CD14-positive monocyte (primary cell): Measurements from ENCODE around the gene ABHD16B. TPM values are rescaled to one million over a fixed set of nuclear protein-coding genes. Genes with fewer than 3 reads are reported as not detected.

Experiments used
- DNase-seq, 3 donors: peaks; one replicate each; pipeline ENCODE4 v3.0.0-alpha.2; 2011 to 2022
- H2AFZ ChIP-seq: 2 replicates; pipeline ENCODE4 v1.6.0; 2012; ENCODE audit warnings: mild to moderate bottlenecking, low read depth, low read length, inconsistent platforms; ENCODE audit not compliant: insufficient read depth, poor library complexity, severe bottlenecking
- H3K27ac ChIP-seq, 2 donors: 1 replicate in 1 of 2; 2 replicates in 1 of 2; pipeline ENCODE4 v1.5.1; 2012 to 2013; ENCODE audit warnings: low read length in 2 of 2, control low read depth in 1 of 2, inconsistent platforms in 1 of 2, low read depth in 1 of 2, mild to moderate bottlenecking in 1 of 2
- H3K27me3 ChIP-seq, 2 donors: one replicate each; pipeline versions ENCODE4 v1.6.0 to v1.6.1; 2011 to 2013; ENCODE audit warnings: low read length in 2 of 2; ENCODE audit not compliant: control insufficient read depth in 2 of 2, insufficient read depth in 2 of 2
- H3K36me3 ChIP-seq, 2 donors: replicated peaks in 1 of 2; 1 replicate in 1 of 2; 2 replicates in 1 of 2; pipeline versions ENCODE4 v1.5.1 to v1.6.1; 2012 to 2013; ENCODE audit warnings: low read length in 2 of 2, control low read depth in 1 of 2, inconsistent platforms in 1 of 2, mild to moderate bottlenecking in 1 of 2; ENCODE audit not compliant: insufficient read depth in 2 of 2, control insufficient read depth in 1 of 2
- H3K4me1 ChIP-seq, 2 donors: 1 replicate in 1 of 2; 2 replicates in 1 of 2; pipeline versions ENCODE4 v1.5.1 to v1.6.1; 2012 to 2013; ENCODE audit warnings: low read length in 2 of 2, control low read depth in 1 of 2, inconsistent platforms in 1 of 2, mild to moderate bottlenecking in 1 of 2, moderate library complexity in 1 of 2; ENCODE audit not compliant: insufficient read depth in 2 of 2, control insufficient read depth in 1 of 2
- H3K4me2 ChIP-seq: replicated peaks from 2 replicates; pipeline ENCODE3; 2012; ENCODE audit warnings: low read length, moderate library complexity, mild to moderate bottlenecking; ENCODE audit not compliant: poor library complexity, severe bottlenecking; ENCODE audit errors: extremely low read depth
- H3K4me3 ChIP-seq, 3 experiments: fragments of 200-600 bp in 1 of 3; sonication (generic) in 1 of 3; replicated peaks in 1 of 3; 1 replicate in 2 of 3; 2 replicates in 1 of 3; pipeline ENCODE4 v1.5.1; 2011 to 2013; ENCODE audit warnings: low read length in 3 of 3, mild to moderate bottlenecking in 3 of 3, control low read depth in 2 of 3, low read depth in 2 of 3, inconsistent platforms in 1 of 3, moderate library complexity in 1 of 3
- H3K79me2 ChIP-seq: 2 replicates; pipeline ENCODE4 v1.6.0; 2012; ENCODE audit warnings: mild to moderate bottlenecking, control low read depth, inconsistent platforms, low read length, moderate library complexity; ENCODE audit not compliant: insufficient read depth
- H3K9ac ChIP-seq: 2 replicates; pipeline ENCODE4 v1.6.0; 2017; ENCODE audit warnings: low read length, mild to moderate bottlenecking; ENCODE audit not compliant: insufficient read depth, poor library complexity, severe bottlenecking
- H3K9me3 ChIP-seq, 2 donors: replicated peaks in 1 of 2; 1 replicate in 1 of 2; 2 replicates in 1 of 2; pipeline versions ENCODE4 v1.5.1 to v1.6.1; 2012 to 2013; ENCODE audit warnings: low read length in 2 of 2, control low read depth in 1 of 2; ENCODE audit not compliant: control insufficient read depth in 1 of 2, insufficient read depth in 1 of 2
- H4K20me1 ChIP-seq: 2 replicates; pipeline ENCODE4 v1.6.0; 2012; ENCODE audit warnings: mild to moderate bottlenecking, low read length, control low read depth, moderate library complexity; ENCODE audit not compliant: insufficient read depth
- H3K27ac Mint-ChIP-seq, 7 donors: one replicate each; pipeline ENCODE4 v1.8.0; 2020; ENCODE audit warnings: mild to moderate bottlenecking in 7 of 7, mixed read lengths in 7 of 7, moderate library complexity in 6 of 7, inconsistent platforms in 2 of 7
- H3K27me3 Mint-ChIP-seq, 3 donors: one replicate each; pipeline ENCODE4 v1.8.0; 2021 to 2022; ENCODE audit warnings: low read depth in 3 of 3, mild to moderate bottlenecking in 3 of 3, mixed read lengths in 3 of 3, moderate library complexity in 3 of 3, inconsistent platforms in 1 of 3
- H3K36me3 Mint-ChIP-seq, 2 donors: one replicate each; pipeline ENCODE4 v1.8.0; 2020; ENCODE audit warnings: mixed read lengths in 2 of 2, inconsistent platforms in 1 of 2, mild to moderate bottlenecking in 1 of 2
- H3K4me1 Mint-ChIP-seq: one replicate; pipeline ENCODE4 v1.8.0; 2020; ENCODE audit warnings: mild to moderate bottlenecking, mixed read lengths
- H3K4me3 Mint-ChIP-seq, 2 donors: one replicate each; pipeline ENCODE4 v1.8.0; 2020; ENCODE audit warnings: mild to moderate bottlenecking in 2 of 2, mixed read lengths in 2 of 2, moderate library complexity in 1 of 2
- H3K9me3 Mint-ChIP-seq, 7 donors: one replicate each; pipeline ENCODE4 v1.8.0; 2020 to 2022; ENCODE audit warnings: mixed read lengths in 7 of 7, mild to moderate bottlenecking in 6 of 7, moderate library complexity in 6 of 7, inconsistent platforms in 2 of 7
- WGBS: methylation state at CpG from one replicate; pipeline ENCODE4 v1.1.5; 2013; ENCODE audit warnings: missing lambda C conversion rate; ENCODE audit not compliant: insufficient coverage; 5-methylcytosine and 5-hydroxymethylcytosine counted together
- intact Hi-C, 2 donors: fragments of 100-400 bp; cut with micrococcal nuclease; formaldehyde crosslinking; loops; one replicate each; pipeline versions ENCODE4 v1.15.0 to v1.15.1; 2023
- polyA plus RNA-seq, 3 donors: library from polyadenylated mRNA; depleted of rRNA in 1 of 3; unstranded in 2 of 3; stranded (reverse) in 1 of 3; fragments of 300-500 nt in 2 of 3; fragments of >200 nt in 1 of 3; fragmentation: Illumina TruSeq in 2 of 3; gene quantifications; 1 replicate in 2 of 3; 2 replicates in 1 of 3; pipeline ENCODE4 v1.2.3, GENCODE V29; 2012 to 2021
- TF ChIP-seq, protein P1 (sequence below): fragments of 200-600 bp; IDR thresholded peaks from one replicate; pipeline ENCODE4 v1.8.0; 2022; ENCODE audit warnings: antibody characterized with exemption, mild to moderate bottlenecking

ABHD16B gene
- polyA plus RNA-seq, 3 donors: not detected

GRCh38 chr20:63876489-63877036 lies 15.3 kb downstream of the ABHD16B start:
- intact Hi-C loops: no loop called here
- Mint-ChIP-seq H3K4me1 (peaks cover 56% of the 10 kb centered on the region), H3K36me3 (peaks cover 62 to 88% of the 10 kb centered on the region in 2 donors), H3K27me3 (peaks cover 0 to 4% (median 1%) of the 10 kb centered on the region in 3 donors), H3K4me3 (no peak overlapping the region), H3K9me3 (peaks cover 0 to 2% (median 0%) of the 10 kb centered on the region in 7 donors), H3K27ac (peak overlapping the region; percentile 2 to 99 (median 77))
- Histone ChIP-seq H3K79me2 (peaks cover 74% of the 10 kb centered on the region), H2AFZ (no peak overlapping the region), H3K9me3 (no peaks in the 10 kb centered on the region), H3K36me3 (peaks cover 59 to 73% of the 10 kb centered on the region in 2 donors), H3K27ac (peak overlapping the region in 1 of 2 donors; percentile 49), H4K20me1 (peaks cover 65% of the 10 kb centered on the region), H3K27me3 (no peaks in the 10 kb centered on the region), H3K4me1 (peaks cover 37 to 50% of the 10 kb centered on the region in 2 donors), H3K4me2 (no peak overlapping the region), H3K4me3 (no peak overlapping the region), H3K9ac (no peak overlapping the region)
- 89% methylated on average over 15 of the region's 19 CpGs for WGBS
- TF ChIP-seq, protein P1, sequence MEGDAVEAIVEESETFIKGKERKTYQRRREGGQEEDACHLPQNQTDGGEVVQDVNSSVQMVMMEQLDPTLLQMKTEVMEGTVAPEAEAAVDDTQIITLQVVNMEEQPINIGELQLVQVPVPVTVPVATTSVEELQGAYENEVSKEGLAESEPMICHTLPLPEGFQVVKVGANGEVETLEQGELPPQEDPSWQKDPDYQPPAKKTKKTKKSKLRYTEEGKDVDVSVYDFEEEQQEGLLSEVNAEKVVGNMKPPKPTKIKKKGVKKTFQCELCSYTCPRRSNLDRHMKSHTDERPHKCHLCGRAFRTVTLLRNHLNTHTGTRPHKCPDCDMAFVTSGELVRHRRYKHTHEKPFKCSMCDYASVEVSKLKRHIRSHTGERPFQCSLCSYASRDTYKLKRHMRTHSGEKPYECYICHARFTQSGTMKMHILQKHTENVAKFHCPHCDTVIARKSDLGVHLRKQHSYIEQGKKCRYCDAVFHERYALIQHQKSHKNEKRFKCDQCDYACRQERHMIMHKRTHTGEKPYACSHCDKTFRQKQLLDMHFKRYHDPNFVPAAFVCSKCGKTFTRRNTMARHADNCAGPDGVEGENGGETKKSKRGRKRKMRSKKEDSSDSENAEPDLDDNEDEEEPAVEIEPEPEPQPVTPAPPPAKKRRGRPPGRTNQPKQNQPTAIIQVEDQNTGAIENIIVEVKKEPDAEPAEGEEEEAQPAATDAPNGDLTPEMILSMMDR: no peak
- no peak for DNase-seq

- no peak for DNase-seq
- peaks cover 66 to 88% of the 10 kb centered on the region in 2 donors for H3K36me3 Mint-ChIP-seq
- Histone ChIP-seq H3K9ac (no peak overlapping the region), H3K4me2 (no peak overlapping the region), H3K4me1 (peaks cover 23 to 37% of the 10 kb centered on the region in 2 donors), H3K9me3 (no peaks in the 10 kb centered on the region), H4K20me1 (peaks cover 78% of the 10 kb centered on the region), H3K27ac (peak overlapping the region in 1 of 2 donors; percentile 51), H2AFZ (no peak overlapping the region), H3K79me2 (peaks cover 77% of the 10 kb centered on the region), H3K36me3 (peaks cover 69 to 79% of the 10 kb centered on the region in 2 donors), H3K27me3 (no peaks in the 10 kb centered on the region), H3K4me3 (no peak overlapping the region)
- peaks cover 0 to 4% (median 1%) of the 10 kb centered on the region in 3 donors for H3K27me3 Mint-ChIP-seq
- H3K4me1 Mint-ChIP-seq: peaks cover 45% of the 10 kb centered on the region
- WGBS: 69% methylated on average over 32 of the region's 32 CpGs
- TF ChIP-seq, protein P1: no peak
- intact Hi-C loops: no loop called here
- no peak overlapping the region for H3K4me3 Mint-ChIP-seq
- H3K27ac Mint-ChIP-seq: peak overlapping the region in 6 of 7 donors; percentile 28 to 60 (median 45)
- peaks cover 0 to 2% (median 0%) of the 10 kb centered on the region in 7 donors for H3K9me3 Mint-ChIP-seq
Measured at GRCh38 chr20:63877755-63878470, 16.6 kb downstream of the ABHD16B start.
